C4-2B (cell line): ENCODE data around the gene CPE.

Experiments used
- H3K27ac ChIP-seq: fragments of 450-650 bp; 2 replicates; pipeline ENCODE4 v1.5.1; 2017
- ZFX ChIP-seq: fragments of 450-650 bp; IDR thresholded peaks from 2 replicates; pipeline ENCODE4 v1.6.1; 2017
- TF ChIP-seq, protein P1 (sequence below): fragments of 450-650 bp; conservative IDR thresholded peaks from 2 replicates; pipeline ENCODE4 v1.5.1; 2017; ENCODE audit warnings: mild to moderate bottlenecking

The CPE gene

DNA sequence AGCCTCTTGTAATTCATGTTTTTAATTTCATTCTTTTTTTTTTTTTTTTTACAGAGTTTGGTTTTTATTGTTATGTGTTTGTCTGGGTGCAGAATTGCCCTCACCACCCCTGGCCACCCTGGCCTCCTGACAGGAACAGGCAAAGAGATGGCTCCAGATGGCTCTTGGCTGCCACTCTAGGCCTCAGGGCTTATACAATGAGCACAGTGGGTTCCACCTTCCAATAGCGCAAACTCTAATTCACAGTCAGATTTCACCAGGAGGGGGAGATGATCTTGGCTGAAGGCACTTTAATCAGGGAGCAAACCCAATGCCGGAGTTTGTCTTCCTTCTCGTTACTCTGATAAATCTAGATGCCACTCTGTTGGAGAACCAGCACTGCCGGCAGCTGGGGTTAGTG lies 24.8 kb downstream of the CPE start:
- no peak overlapping the region for H3K27ac ChIP-seq
- TF ChIP-seq, protein P1, sequence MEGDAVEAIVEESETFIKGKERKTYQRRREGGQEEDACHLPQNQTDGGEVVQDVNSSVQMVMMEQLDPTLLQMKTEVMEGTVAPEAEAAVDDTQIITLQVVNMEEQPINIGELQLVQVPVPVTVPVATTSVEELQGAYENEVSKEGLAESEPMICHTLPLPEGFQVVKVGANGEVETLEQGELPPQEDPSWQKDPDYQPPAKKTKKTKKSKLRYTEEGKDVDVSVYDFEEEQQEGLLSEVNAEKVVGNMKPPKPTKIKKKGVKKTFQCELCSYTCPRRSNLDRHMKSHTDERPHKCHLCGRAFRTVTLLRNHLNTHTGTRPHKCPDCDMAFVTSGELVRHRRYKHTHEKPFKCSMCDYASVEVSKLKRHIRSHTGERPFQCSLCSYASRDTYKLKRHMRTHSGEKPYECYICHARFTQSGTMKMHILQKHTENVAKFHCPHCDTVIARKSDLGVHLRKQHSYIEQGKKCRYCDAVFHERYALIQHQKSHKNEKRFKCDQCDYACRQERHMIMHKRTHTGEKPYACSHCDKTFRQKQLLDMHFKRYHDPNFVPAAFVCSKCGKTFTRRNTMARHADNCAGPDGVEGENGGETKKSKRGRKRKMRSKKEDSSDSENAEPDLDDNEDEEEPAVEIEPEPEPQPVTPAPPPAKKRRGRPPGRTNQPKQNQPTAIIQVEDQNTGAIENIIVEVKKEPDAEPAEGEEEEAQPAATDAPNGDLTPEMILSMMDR: no peak
- no peak for TF ChIP-seq ZFX

DNA sequence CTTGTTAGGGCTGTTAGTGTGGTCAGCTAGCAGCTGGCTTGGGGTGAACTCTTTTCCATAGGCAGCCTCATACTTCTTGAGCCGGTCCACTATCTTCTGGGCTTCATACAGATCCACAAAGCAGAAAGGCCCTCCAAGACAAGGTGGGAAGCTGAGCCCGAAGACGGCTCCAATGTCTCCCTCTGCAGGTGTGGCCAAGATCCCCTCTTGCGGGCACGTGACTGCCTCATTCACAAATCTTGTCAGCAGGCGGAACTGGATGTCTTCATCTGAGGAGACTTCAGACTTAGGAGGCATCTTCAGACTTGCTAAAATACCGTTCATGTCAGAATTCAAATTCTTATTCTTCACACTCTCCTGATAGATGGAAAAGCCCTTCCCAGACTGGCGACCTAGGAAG lies 25.3 kb downstream of the CPE start:
- TF ChIP-seq, protein P1: no peak
- no peak for TF ChIP-seq ZFX
- no peak overlapping the region for H3K27ac ChIP-seq

DNA sequence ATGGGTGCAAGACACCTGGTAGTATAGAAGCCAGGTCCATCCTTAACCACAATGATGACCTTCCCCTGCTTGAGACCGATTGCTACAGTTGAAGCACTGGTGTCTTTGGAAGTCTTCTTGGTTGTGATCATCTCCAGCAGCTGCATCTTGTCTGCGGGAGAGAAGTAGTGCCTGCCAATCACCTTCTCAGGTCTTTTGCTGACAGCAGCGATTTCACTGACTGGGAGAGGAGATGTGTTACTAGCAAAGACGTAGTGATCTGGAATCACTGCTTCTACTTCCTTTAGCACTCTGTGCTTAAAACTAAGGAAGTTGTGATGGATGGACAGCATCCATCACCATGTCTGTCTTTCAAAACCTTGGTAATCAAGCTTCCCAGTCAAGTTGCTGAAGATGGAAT lies 25.9 kb downstream of the CPE start:
- no peak overlapping the region for H3K27ac ChIP-seq
- TF ChIP-seq ZFX: no peak
- TF ChIP-seq, protein P1: no peak

DNA sequence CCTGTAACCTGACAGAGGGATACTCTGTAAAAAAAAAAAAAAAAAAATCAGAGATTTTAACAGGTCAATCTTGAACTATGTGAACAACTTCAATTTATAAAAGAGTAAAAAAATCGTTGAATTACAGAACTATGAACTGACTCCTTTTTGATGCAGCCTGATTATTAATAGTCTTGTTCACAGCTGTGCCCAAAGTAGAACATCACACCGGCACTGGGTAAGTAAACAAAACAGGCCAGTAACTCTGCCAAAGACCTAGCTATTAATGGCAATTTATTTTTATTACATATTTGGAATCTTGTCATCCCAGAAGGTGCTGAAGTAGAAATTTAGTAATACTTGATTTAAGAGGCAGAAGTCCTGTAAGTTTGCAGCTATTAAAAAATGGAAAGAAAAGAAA lies 31.4 kb downstream of the CPE start:
- no peak overlapping the region for H3K27ac ChIP-seq

DNA sequence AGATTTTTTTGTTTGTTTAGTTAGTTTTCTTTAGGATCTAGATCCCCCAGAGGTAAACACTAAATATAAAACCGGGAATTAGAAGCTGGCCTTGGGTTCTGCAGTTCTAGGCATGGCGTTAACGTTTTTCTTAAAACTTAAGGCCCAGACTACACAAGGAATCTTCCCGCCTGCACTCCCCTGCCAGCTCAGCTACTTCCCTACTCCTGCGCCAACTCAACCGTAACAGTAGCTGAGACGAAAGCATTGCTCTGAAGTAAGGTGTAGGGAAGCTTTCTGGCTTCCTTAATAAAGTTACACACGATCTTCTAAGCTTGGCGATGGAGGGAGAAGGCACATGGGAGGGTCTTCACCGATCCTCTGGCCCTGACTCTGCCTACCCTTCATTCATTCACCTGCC lies 37.1 kb downstream of the CPE start:
- TF ChIP-seq ZFX: no peak
- no peak overlapping the region for H3K27ac ChIP-seq

More for the DNA sequence above, 31.4 kb downstream of the CPE start:
- TF ChIP-seq ZFX: no peak

DNA sequence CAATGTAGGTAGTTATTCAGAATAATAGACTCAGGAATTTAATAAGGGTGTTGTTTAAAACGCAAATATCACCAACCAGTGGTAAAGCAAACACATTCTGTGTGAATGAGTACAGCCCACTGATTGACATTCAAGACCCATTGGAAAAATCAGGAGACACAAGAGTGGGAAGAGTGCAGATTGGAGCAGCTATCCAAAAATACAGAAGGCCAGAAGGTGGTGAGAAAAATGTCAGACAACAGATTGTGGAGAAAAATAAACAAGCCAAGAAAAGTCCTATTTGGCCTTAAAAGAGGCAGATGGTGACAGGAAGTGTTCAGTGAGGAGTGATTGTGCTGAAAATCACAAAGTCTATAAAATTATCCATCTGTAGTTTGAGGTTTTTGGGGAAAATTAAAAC lies 39.3 kb downstream of the CPE start:
- H3K27ac ChIP-seq: no peak overlapping the region
- TF ChIP-seq, protein P1: no peak
- no peak for TF ChIP-seq ZFX

DNA sequence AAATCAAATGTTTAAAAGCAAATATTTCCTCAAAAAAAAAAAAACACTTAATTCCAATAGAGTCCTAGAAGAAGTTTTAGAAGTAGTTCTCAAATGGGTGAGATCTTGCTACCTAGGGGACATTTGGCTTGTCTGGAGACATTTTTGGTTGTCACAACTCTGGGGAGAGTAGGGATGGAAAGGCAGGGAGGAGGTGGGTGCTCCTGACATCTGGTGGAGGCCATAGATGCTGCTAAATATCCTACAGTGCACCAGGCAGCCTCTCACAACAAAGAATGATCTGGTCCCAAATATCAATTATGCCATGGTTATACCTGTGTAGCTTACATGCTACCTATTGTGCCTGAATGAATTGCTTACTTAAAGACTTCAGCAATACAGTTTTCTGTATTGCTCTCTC lies 46.8 kb downstream of the CPE start:
- no peak overlapping the region for H3K27ac ChIP-seq
- TF ChIP-seq, protein P1: no peak
- no peak for TF ChIP-seq ZFX

DNA sequence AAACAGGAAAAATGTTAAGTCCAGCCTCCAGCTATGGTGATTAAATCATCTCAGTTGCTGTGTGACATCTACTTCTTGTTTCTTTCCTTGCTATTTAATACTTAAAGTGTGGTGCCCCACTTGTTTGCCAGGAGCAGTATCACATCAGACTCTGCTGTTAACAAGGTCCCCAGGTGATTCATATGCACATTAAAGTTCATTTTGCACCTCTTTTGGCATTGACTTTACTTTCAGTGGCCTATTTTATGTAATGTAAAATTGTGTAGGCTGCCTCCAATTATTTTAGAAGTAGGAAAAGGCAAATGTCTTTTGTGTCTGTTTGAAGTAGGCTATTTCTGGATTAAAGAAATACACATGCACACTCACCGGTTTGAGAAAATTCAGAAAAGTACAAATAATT lies 47.5 kb downstream of the CPE start:
- TF ChIP-seq, protein P1: no peak
- no peak for TF ChIP-seq ZFX
- no peak overlapping the region for H3K27ac ChIP-seq

DNA sequence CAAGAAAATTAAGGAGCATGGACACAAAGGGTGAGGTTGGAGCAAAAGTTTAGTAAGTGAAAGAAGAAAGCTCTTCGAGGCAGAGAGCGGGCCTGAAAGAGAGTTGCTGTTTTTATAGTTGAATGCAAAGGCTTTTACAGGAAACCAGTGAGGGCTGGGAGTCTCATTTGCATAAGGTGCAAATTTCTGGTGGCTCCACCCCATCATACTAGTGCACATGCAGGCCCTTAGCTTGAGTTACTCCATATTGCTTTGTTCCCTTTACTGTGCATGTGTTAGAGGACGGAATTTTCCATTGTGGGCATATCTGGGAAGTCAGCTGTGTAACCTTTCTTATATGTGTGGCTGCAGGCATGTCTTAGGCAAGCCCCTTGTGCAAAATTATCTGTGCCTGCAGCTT lies 48.0 kb downstream of the CPE start:
- H3K27ac ChIP-seq: no peak overlapping the region
- TF ChIP-seq ZFX: no peak
- TF ChIP-seq, protein P1: no peak
